NB4 (cell line): ENCODE measurements around the gene MEGF6.

Source experiments
- DNase-seq: peaks from one replicate; pipeline ENCODE4 v3.0.0; 2010; ENCODE audit warnings: low read depth
- H3K4me3 ChIP-seq: one replicate; pipeline ENCODE4 v1.5.1; 2011; ENCODE audit warnings: mild to moderate bottlenecking, low read depth, low read length, moderate library complexity
- MYC ChIP-seq: IDR thresholded peaks from 2 replicates; pipeline ENCODE4 v1.6.1; 2011; ENCODE audit warnings: low read depth, low read length
- POLR2A ChIP-seq: IDR thresholded peaks from 2 replicates; pipeline ENCODE4 v1.6.1; 2011; ENCODE audit warnings: mild to moderate bottlenecking; ENCODE audit not compliant: insufficient read length; ENCODE audit errors: extremely low read depth
- TF ChIP-seq, protein P1 (sequence below): IDR thresholded peaks from one replicate; pipeline ENCODE4 v1.5.1; 2012; ENCODE audit warnings: low read depth, low read length
- TF ChIP-seq, protein P2 (sequence below): IDR thresholded peaks from 2 replicates; pipeline ENCODE4 v1.6.1; 2011; ENCODE audit warnings: low read depth, low read length

MEGF6 gene

GRCh38 chr1:3483801-3484444, 127.4 kb downstream of the MEGF6 start:
- H3K4me3 ChIP-seq, result no peak overlapping the region
- peak; percentile 50 for DNase-seq
- TF ChIP-seq, protein P1, sequence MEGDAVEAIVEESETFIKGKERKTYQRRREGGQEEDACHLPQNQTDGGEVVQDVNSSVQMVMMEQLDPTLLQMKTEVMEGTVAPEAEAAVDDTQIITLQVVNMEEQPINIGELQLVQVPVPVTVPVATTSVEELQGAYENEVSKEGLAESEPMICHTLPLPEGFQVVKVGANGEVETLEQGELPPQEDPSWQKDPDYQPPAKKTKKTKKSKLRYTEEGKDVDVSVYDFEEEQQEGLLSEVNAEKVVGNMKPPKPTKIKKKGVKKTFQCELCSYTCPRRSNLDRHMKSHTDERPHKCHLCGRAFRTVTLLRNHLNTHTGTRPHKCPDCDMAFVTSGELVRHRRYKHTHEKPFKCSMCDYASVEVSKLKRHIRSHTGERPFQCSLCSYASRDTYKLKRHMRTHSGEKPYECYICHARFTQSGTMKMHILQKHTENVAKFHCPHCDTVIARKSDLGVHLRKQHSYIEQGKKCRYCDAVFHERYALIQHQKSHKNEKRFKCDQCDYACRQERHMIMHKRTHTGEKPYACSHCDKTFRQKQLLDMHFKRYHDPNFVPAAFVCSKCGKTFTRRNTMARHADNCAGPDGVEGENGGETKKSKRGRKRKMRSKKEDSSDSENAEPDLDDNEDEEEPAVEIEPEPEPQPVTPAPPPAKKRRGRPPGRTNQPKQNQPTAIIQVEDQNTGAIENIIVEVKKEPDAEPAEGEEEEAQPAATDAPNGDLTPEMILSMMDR, result peak; percentile 75
- no peak for TF ChIP-seq POLR2A
- TF ChIP-seq, protein P2, sequence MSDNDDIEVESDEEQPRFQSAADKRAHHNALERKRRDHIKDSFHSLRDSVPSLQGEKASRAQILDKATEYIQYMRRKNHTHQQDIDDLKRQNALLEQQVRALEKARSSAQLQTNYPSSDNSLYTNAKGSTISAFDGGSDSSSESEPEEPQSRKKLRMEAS, result no peak
- TF ChIP-seq MYC, result no peak

GRCh38 chr1:3483380-3483779, 127.9 kb downstream of the MEGF6 start:
- TF ChIP-seq, protein P1, result no peak
- TF ChIP-seq, protein P2, result no peak
- no peak for TF ChIP-seq MYC
- no peak for TF ChIP-seq POLR2A
- no peak for DNase-seq
- no peak overlapping the region for H3K4me3 ChIP-seq

DNA sequence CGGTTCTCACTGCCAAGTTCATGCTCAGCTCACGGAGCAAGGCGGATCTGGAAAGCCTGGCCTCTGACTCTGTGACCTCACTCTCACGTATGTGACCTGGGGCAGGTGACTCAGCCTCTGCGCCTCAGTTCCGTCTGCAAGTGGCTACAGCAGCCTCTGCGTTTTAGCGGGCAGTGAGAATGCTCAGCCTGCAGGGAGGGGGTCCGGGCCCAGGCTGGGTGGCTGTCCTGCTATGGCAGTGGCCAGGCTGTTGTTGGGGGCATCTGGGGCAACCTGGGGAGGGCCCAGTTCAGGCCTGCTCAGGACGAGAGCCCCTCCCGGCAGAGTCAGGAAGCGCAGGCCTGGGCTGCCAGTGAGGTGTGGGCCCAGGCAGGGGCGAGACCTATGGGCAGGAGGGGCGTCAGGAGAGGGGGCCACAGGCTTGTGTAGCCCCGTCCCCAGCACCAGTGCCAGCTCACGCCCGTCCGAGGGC, 128.9 kb downstream of the MEGF6 start:
- no peak for DNase-seq
- no peak overlapping the region for H3K4me3 ChIP-seq
- no peak for TF ChIP-seq POLR2A
- TF ChIP-seq, protein P1, result peak; percentile 26
- TF ChIP-seq, protein P2, result no peak

- DNase-seq, result no peak
- no peak overlapping the region for H3K4me3 ChIP-seq
- TF ChIP-seq POLR2A, result no peak
- TF ChIP-seq, protein P2, result no peak
- TF ChIP-seq, protein P1, result no peak
- no peak for TF ChIP-seq MYC
These were observed 129.4 kb downstream of the MEGF6 start for GRCh38 chr1:3481836-3482375.

GRCh38 chr1:3481046-3481445, 130.3 kb downstream of the MEGF6 start:
- no peak for DNase-seq
- TF ChIP-seq, protein P1, result no peak
- TF ChIP-seq MYC (no peak), POLR2A (no peak)
- TF ChIP-seq, protein P2, result no peak

More at GRCh38 chr1:3481046-3481445, 130.3 kb downstream of the MEGF6 start:
- H3K4me3 ChIP-seq, result no peak overlapping the region
